IPS-11a (cell line): ENCODE measurements around the gene MOSPD3.
"Not testable (repeated sequence)": the region's sequence is repeated elsewhere in the genome, so short reads cannot be mapped to it uniquely, and the experiment has no call there.

Source experiments
- H3K4me3 ChIP-seq: one replicate; pipeline ENCODE4 v1.5.1; 2013; ENCODE audit warnings: low read depth, low read length, control low read depth

The MOSPD3 gene

GRCh38 chr7:100611983-100612729 is at the start of gene MOSPD3:
MOSPD3 (plus strand) TSS chr7:100612540; CDS start chr7:100612792, 252 bp downstream.
- peak within 1 kb of the TSS; percentile 72 for H3K4me3 ChIP-seq

GRCh38 chr7:100563100-100563564 is 49.2 kb upstream of the MOSPD3 start:
- H3K4me3 ChIP-seq, result no peak overlapping the region

GRCh38 chr7:100563809-100564400 is 48.4 kb upstream of the MOSPD3 start:
- H3K4me3 ChIP-seq, result no peak overlapping the region

- not testable (repeated sequence) for H3K4me3 ChIP-seq
These were observed 47.9 kb upstream of the MOSPD3 start for GRCh38 chr7:100564405-100564804.

GRCh38 chr7:100565133-100565571 is 47.2 kb upstream of the MOSPD3 start:
- H3K4me3 ChIP-seq, result no peak overlapping the region

- no peak overlapping the region for H3K4me3 ChIP-seq
These were observed 46.3 kb upstream of the MOSPD3 start for GRCh38 chr7:100566018-100566531.

GRCh38 chr7:100567031-100567730 is 45.2 kb upstream of the MOSPD3 start:
- H3K4me3 ChIP-seq, result no peak overlapping the region

- no peak overlapping the region for H3K4me3 ChIP-seq
These were observed 44.6 kb upstream of the MOSPD3 start for GRCh38 chr7:100567751-100568175.

- H3K4me3 ChIP-seq, result no peak overlapping the region
These were observed 44.0 kb upstream of the MOSPD3 start for GRCh38 chr7:100568176-100568895.

- peak overlapping the region; percentile 17 for H3K4me3 ChIP-seq
These were observed 43.2 kb upstream of the MOSPD3 start for GRCh38 chr7:100568896-100569844.

- no peak overlapping the region for H3K4me3 ChIP-seq
These were observed 41.1 kb upstream of the MOSPD3 start for GRCh38 chr7:100570954-100571828.

- H3K4me3 ChIP-seq, result no peak overlapping the region
These were observed 40.6 kb upstream of the MOSPD3 start for GRCh38 chr7:100571829-100572116.

GRCh38 chr7:100572281-100572948 is 39.9 kb upstream of the MOSPD3 start:
- H3K4me3 ChIP-seq, result no peak overlapping the region

- H3K4me3 ChIP-seq, result no peak overlapping the region
These were observed 39.2 kb upstream of the MOSPD3 start for GRCh38 chr7:100572949-100573675.

- H3K4me3 ChIP-seq, result no peak within 1 kb of the TSS
These were observed 38.5 kb upstream of the MOSPD3 start, which contains the start of gene SAP25 for GRCh38 chr7:100573691-100574361. SAP25 (minus strand) TSS chr7:100573900; CDS start chr7:100573742, 158 bp downstream.

- no peak overlapping the region for H3K4me3 ChIP-seq
These were observed 37.8 kb upstream of the MOSPD3 start for GRCh38 chr7:100574362-100575205.
